ENCODE data around the gene ACP2. TPM values are rescaled to one million over a fixed set of nuclear protein-coding genes. Genes with fewer than 3 reads are reported as not detected.

The ACP2 gene
- total RNA-seq, 1 experiment from 2014 or later = 18.7 TPM

GRCh38 chr11:47280860-47281259 lies 32.2 kb upstream of the ACP2 start (continued):
- no peak for TF ChIP-seq ARID4B (CRISPR knock-in tag; IDR thresholded peaks at IDR 0.05; ENCODE audit: borderline replicate concordance)
- TF ChIP-seq ZNF121 (CRISPR knock-in tag; IDR thresholded peaks at IDR 0.05) = no peak
- TF ChIP-seq CREM (CRISPR knock-in tag; IDR thresholded peaks at IDR 0.05) = no peak
- no peak for TF ChIP-seq RORB (CRISPR knock-in tag; IDR thresholded peaks at IDR 0.05)
- no peak for TF ChIP-seq NR2C2 (CRISPR knock-in tag; IDR thresholded peaks at IDR 0.05)

- Mint-ChIP-seq H3K27ac (peak overlapping the region; percentile 81), H3K4me3 (no peak overlapping the region), H3K27me3 (ENCODE audit: low read depth) (no peaks in the 10 kb centered on the region), H3K4me1 (peaks cover 10% of the 10 kb centered on the region), H3K36me3 (peaks cover 70% of the 10 kb centered on the region), H3K9me3 (no peaks in the 10 kb centered on the region)
- ATAC-seq = no peak
- no peak for DNase-seq (ENCODE audit: low spot score)
- no peak for TF ChIP-seq TEAD1 (CRISPR knock-in tag; IDR thresholded peaks at IDR 0.05)
- no peak for TF ChIP-seq RELA (CRISPR knock-in tag; IDR thresholded peaks at IDR 0.05; ENCODE audit: borderline replicate concordance)
- no peak for TF ChIP-seq KAT7 (CRISPR knock-in tag; IDR thresholded peaks at IDR 0.05; ENCODE audit: borderline replicate concordance)
- no peak for TF ChIP-seq ELF4 (CRISPR knock-in tag; IDR thresholded peaks at IDR 0.05; ENCODE audit: low read depth)
- TF ChIP-seq FOXP1 (CRISPR knock-in tag; IDR thresholded peaks at IDR 0.05; ENCODE audit: borderline replicate concordance) = no peak
- no peak for TF ChIP-seq NFYB (CRISPR knock-in tag; conservative IDR thresholded peaks at IDR 0.05; ENCODE audit: low read depth)
- TF ChIP-seq, protein P1, sequence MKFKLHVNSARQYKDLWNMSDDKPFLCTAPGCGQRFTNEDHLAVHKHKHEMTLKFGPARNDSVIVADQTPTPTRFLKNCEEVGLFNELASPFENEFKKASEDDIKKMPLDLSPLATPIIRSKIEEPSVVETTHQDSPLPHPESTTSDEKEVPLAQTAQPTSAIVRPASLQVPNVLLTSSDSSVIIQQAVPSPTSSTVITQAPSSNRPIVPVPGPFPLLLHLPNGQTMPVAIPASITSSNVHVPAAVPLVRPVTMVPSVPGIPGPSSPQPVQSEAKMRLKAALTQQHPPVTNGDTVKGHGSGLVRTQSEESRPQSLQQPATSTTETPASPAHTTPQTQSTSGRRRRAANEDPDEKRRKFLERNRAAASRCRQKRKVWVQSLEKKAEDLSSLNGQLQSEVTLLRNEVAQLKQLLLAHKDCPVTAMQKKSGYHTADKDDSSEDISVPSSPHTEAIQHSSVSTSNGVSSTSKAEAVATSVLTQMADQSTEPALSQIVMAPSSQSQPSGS (CRISPR knock-in tag; IDR thresholded peaks at IDR 0.05; ENCODE audit: borderline replicate concordance, low read depth) = no peak
- TF ChIP-seq, protein P2, sequence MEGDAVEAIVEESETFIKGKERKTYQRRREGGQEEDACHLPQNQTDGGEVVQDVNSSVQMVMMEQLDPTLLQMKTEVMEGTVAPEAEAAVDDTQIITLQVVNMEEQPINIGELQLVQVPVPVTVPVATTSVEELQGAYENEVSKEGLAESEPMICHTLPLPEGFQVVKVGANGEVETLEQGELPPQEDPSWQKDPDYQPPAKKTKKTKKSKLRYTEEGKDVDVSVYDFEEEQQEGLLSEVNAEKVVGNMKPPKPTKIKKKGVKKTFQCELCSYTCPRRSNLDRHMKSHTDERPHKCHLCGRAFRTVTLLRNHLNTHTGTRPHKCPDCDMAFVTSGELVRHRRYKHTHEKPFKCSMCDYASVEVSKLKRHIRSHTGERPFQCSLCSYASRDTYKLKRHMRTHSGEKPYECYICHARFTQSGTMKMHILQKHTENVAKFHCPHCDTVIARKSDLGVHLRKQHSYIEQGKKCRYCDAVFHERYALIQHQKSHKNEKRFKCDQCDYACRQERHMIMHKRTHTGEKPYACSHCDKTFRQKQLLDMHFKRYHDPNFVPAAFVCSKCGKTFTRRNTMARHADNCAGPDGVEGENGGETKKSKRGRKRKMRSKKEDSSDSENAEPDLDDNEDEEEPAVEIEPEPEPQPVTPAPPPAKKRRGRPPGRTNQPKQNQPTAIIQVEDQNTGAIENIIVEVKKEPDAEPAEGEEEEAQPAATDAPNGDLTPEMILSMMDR (IDR thresholded peaks at IDR 0.05) = no peak
- no peak for TF ChIP-seq ZNF281 (CRISPR knock-in tag; IDR thresholded peaks at IDR 0.05)
- no peak for TF ChIP-seq EMX1 (CRISPR knock-in tag; IDR thresholded peaks at IDR 0.05)
- no peak for TF ChIP-seq ZNF263 (CRISPR knock-in tag; IDR thresholded peaks at IDR 0.05; ENCODE audit: low read depth)
- POLR2A ChIA-PET = no interaction called here
- CTCF ChIA-PET = interaction anchor here (2.9 kb wide), 1 partner anchor 21 kb away, joined by 16 read pairs; no protein-coding TSS in a partner anchor
Measured at GRCh38 chr11:47280099-47280498, 31.5 kb upstream of the ACP2 start.
